ENCODE measurements around the gene CDS1. TPM values are rescaled to one million over a fixed set of nuclear protein-coding genes. Genes with fewer than 3 reads are reported as not detected.

CDS1 gene
- total and polyA plus RNA-seq, 8 donors = 3.2 to 62.6 (median 6.7) TPM

- no peaks in the 10 kb centered on the region for H3K27me3 ChIP-seq
- H3K27ac ChIP-seq = no peak overlapping the region
- 80 to 92% (median 84%) methylated on average over 2 of the region's 2 CpGs for WGBS, 5 donors
- no peaks in the 10 kb centered on the region for H3K36me3 ChIP-seq
- no peaks in the 10 kb centered on the region for H3K9me3 ChIP-seq
- intact Hi-C loops (cut with DNase I; ENCODE audit: low total_unique reads) = no loop called here
- DNase-seq = no peak
- TF ChIP-seq CTCF (IDR thresholded peaks at IDR 0.05) (no peak), EP300 (IDR thresholded peaks at IDR 0.05) (no peak), POLR2A (IDR thresholded peaks at IDR 0.05) (no peak), POLR2AphosphoS5 (IDR thresholded peaks at IDR 0.05) (no peak)
- H3K4me1 ChIP-seq = no peaks in the 10 kb centered on the region
- H3K4me3 ChIP-seq = no peak overlapping the region
These were observed 49.2 kb downstream of the CDS1 start for GRCh38 chr4:84632092-84632491.

DNA sequence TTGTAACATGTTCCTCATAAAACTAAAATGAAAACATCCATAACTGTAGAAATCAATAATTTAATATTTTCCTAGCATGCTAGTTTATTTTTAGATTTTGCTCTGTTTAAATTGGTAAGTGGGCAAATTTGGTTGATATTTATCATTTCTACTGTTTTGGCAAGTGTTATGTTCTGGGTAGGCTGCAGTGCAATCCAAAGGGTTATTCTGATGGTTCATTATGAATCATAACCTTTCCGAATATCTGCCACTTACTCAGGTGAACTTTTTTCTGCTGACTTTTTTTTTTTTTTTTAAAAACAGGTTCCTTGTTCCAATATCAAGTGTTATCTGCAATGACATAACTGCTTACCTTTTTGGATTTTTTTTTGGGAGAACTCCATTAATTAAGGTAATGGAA, 52.0 kb downstream of the CDS1 start:
- 42 to 81% (median 70%) methylated on average over 1 of the region's 1 CpG for WGBS, 5 donors
- no peaks in the 10 kb centered on the region for H3K36me3 ChIP-seq
- intact Hi-C loops (cut with DNase I; ENCODE audit: low total_unique reads) = no loop called here
- TF ChIP-seq CTCF (IDR thresholded peaks at IDR 0.05) (no peak), POLR2A (IDR thresholded peaks at IDR 0.05) (no peak), EP300 (IDR thresholded peaks at IDR 0.05) (no peak), POLR2AphosphoS5 (IDR thresholded peaks at IDR 0.05) (no peak)
- DNase-seq = no peak
- H3K27me3 ChIP-seq = no peaks in the 10 kb centered on the region
- no peak overlapping the region for H3K4me3 ChIP-seq
- no peaks in the 10 kb centered on the region for H3K4me1 ChIP-seq
- H3K27ac ChIP-seq = no peak overlapping the region
- H3K9me3 ChIP-seq = no peaks in the 10 kb centered on the region

DNA sequence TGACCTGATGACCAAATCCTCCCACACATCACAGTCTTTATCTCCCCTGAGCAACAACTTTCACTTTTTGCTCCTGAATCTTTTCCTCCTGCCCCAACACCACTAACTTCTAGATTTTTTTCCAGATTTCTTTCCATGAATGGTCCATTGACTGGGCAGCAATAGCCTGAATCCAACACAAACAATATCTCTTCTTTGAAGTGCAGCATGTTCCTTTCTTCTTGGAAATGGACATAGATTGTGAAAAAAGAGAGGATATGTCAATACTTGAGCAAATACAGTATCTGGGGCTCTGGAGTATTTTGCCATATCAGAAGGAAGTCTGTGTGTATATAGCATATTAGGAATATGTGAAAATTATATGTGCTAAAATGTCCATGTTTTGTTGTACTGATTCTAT, 55.2 kb downstream of the CDS1 start:
- H3K27me3 ChIP-seq = no peaks in the 10 kb centered on the region
- no peak overlapping the region for H3K27ac ChIP-seq
- H3K9me3 ChIP-seq = no peaks in the 10 kb centered on the region
- no peaks in the 10 kb centered on the region for H3K4me1 ChIP-seq
- intact Hi-C loops (cut with DNase I; ENCODE audit: low total_unique reads) = no loop called here
- TF ChIP-seq CTCF (IDR thresholded peaks at IDR 0.05) (no peak), POLR2A (IDR thresholded peaks at IDR 0.05) (no peak), EP300 (IDR thresholded peaks at IDR 0.05) (no peak), POLR2AphosphoS5 (IDR thresholded peaks at IDR 0.05) (no peak)
- DNase-seq = no peak
- no peak overlapping the region for H3K4me3 ChIP-seq
- peaks cover 0 to 12% (median 5%) of the 10 kb centered on the region in 4 donors for H3K36me3 ChIP-seq

- Histone ChIP-seq H3K27me3 (no peaks in the 10 kb centered on the region), H3K4me1 (no peaks in the 10 kb centered on the region), H3K4me3 (no peak overlapping the region), H3K9me3 (no peaks in the 10 kb centered on the region), H3K27ac (no peak overlapping the region), H3K36me3 (peaks cover 0 to 19% (median 5%) of the 10 kb centered on the region in 4 donors)
- no peak for DNase-seq
- 82 to 100% (median 92%) methylated on average over 1 of the region's 1 CpG for WGBS, 5 donors
- intact Hi-C loops (cut with DNase I; ENCODE audit: low total_unique reads) = no loop called here
- TF ChIP-seq POLR2A (IDR thresholded peaks at IDR 0.05) (no peak), EP300 (IDR thresholded peaks at IDR 0.05) (no peak), POLR2AphosphoS5 (IDR thresholded peaks at IDR 0.05) (no peak), CTCF (IDR thresholded peaks at IDR 0.05) (no peak)
These were observed 56.2 kb downstream of the CDS1 start for GRCh38 chr4:84639145-84639544.

Data from stomach (tissue), 9 donors.